Measurements from ENCODE around the gene ELMO3.

Gene ELMO3

DNA sequence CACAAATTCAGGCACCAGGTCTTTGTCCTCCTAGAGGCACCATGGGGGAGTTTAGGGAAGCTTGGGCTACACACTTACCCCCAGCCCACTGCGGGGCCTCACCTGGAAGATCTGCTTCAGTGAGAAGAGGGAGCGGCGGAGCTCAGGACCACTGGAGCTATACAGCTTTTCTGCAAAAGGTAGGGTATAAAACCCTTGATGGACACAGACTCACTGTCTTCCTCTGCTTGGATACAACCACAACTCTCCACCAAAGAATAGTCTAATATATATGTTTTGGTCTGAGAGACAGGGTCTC lies 39.3 kb downstream of the ELMO3 start:
- no peak for FAIRE-seq
- TF ChIP-seq, protein P1, sequence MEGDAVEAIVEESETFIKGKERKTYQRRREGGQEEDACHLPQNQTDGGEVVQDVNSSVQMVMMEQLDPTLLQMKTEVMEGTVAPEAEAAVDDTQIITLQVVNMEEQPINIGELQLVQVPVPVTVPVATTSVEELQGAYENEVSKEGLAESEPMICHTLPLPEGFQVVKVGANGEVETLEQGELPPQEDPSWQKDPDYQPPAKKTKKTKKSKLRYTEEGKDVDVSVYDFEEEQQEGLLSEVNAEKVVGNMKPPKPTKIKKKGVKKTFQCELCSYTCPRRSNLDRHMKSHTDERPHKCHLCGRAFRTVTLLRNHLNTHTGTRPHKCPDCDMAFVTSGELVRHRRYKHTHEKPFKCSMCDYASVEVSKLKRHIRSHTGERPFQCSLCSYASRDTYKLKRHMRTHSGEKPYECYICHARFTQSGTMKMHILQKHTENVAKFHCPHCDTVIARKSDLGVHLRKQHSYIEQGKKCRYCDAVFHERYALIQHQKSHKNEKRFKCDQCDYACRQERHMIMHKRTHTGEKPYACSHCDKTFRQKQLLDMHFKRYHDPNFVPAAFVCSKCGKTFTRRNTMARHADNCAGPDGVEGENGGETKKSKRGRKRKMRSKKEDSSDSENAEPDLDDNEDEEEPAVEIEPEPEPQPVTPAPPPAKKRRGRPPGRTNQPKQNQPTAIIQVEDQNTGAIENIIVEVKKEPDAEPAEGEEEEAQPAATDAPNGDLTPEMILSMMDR (IDR thresholded peaks at IDR 0.05; ENCODE audit: insufficient read depth, missing control alignments) = no peak
- no peak for DNase-seq (ENCODE audit: insufficient read length, low spot score)

DNA sequence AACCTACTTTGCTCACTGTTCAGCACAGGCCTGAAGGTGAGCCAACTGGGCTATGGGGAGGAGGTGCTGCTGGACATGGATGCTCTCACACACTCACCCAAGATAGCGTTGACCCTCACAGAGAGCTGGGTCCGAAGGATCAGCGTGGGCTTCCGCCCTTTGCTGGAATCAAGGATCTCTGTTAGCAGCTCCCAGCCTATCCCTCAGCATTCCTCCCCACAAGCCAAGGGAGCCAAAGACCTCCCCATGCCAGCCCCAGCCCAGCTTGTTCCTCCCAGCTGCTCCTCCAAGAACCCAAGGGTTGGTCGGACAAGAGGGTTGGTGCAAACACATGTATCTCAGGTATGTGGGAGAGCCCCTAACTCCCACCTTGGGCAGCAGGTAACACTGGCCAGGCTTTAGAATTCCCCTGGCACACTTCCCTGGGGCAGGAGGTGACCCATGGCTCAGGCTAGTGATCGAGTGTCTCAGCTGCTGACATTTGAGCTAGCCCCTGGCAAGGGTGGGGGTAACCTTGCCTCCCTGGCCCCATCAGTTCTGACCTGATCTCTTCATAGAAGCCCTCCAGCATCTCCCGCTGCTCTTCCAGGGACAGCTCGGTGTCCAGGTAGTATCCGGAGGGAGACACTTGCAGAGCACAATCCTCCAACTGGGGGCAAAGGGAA lies 40.0 kb downstream of the ELMO3 start:
- TF ChIP-seq, protein P1 (IDR thresholded peaks at IDR 0.05; ENCODE audit: insufficient read depth, missing control alignments) = no peak
- FAIRE-seq (no peak), DNase-seq (ENCODE audit: insufficient read length, low spot score) (no peak)

DNA sequence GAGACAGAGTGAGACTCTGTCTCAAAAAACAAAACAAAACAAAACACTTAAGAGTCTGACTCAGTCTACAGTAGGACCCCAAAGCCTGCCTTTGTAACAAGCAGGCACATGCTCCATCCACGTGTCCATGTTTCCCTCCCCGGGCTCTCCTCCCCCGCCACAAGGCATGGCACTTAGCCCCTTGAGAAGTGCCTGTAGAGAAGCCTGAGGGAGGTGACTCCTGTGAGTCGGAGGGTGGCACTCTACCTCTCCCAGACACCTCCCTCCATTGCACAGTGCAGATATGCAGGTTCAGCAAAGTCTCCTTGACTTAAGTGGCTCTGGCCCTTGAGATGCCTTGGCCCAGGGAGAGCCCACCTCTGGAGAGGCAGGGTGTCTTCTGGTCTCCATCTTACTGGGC lies 41.6 kb downstream of the ELMO3 start:
- DNase-seq (ENCODE audit: insufficient read length, low spot score) (no peak), FAIRE-seq (no peak)
- TF ChIP-seq, protein P1 (IDR thresholded peaks at IDR 0.05; ENCODE audit: insufficient read depth, missing control alignments) = no peak

DNA sequence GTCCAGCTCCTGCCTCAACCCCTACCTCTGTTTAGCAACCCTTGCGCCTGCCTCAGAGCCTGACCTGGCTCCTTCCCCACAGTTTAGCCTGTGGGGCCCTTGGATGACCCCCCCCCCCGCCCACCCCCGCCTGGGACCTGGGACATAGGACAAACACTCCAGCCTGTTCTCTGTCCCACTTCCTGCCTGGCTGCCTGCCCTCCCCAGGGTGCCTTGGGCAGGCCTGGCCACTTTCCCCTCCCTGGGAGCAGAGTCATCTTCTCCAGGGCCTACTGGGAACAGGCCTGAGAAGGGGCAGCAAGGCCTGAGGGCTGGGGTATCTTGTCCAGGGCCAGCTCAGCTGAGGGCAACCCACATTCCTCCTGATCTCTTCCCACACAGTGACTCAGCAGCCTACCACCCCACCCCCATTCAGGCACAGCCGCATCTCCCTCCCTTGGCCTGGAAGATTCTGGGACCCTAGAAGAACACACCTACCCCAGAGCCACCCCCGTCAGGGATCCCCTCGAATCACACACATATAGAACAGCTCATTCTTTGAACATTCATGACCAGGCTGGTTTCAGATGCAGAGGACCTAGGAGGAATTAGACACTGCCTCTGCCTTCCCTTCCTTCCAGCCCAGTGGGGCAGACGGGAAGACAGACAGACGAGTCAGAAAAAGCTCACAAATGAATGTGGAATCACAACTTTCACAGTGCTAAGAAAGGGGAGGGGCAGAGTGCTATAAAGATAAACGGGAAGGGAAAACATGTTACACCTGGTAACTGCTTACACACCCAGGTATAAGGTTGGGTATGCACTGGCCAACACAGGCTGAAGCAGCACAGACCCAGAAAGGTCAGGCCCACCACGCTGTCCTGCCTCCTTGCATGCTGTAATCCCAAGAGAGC lies 42.3 kb downstream of the ELMO3 start:
- DNase-seq (ENCODE audit: insufficient read length, low spot score) = no peak
- TF ChIP-seq, protein P1 (IDR thresholded peaks at IDR 0.05; ENCODE audit: insufficient read depth, missing control alignments) = no peak
- no peak for FAIRE-seq

DNA sequence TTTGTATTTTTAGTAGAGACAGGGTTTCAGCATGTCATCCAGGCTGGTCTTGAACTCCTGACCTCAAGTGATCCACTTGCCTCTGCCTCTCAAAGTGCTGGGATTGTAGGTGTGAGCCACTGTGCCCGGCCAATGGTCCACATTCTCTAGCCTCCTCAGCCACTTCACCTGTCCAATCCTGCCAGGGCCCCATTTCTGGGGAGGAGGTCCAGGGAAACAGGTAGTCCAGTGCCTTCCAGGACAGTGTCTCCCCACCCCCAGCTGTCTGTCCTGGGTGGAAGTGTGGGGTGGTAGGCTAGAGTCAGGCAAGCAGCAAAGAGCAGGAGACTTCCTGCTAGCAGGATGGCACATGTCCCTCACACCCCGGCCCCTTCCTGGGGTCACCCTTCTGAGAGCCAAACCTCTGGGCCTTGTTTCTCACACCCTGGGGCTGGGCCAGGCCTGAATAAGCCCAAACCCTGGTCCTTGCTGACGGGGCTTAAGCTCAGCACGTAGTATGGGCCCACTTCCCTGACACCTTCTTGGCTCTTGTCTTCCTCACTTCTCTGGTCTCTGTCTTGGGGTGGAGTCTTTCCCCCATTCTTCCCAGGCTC lies 43.3 kb downstream of the ELMO3 start:
- TF ChIP-seq, protein P1 (IDR thresholded peaks at IDR 0.05; ENCODE audit: insufficient read depth, missing control alignments) = no peak
- DNase-seq (ENCODE audit: insufficient read length, low spot score) (no peak), FAIRE-seq (no peak)

DNA sequence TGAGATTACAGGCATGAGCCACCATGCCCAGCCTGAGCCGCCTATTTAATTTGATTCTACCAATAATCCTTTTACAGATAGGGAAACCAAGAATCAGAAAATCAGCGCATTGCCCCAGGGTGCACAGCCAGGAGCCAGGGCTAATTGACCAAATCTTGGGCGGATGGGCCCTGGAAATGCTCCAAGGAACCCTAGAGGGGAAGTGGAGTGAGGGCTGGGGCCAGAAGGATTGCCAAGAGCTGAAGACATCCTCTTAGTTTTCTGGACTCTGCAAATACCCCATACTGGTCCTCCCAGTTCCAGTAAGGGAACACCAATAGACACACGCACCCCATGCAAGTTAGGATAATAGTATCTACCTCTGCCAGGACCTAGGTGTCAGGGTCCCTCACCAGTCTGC lies 44.5 kb downstream of the ELMO3 start:
- TF ChIP-seq, protein P1 (IDR thresholded peaks at IDR 0.05; ENCODE audit: insufficient read depth, missing control alignments) = no peak
- DNase-seq (ENCODE audit: insufficient read length, low spot score) (no peak), FAIRE-seq (no peak)
